Measurements from ENCODE around the gene KCNJ14.

Gene KCNJ14

DNA sequence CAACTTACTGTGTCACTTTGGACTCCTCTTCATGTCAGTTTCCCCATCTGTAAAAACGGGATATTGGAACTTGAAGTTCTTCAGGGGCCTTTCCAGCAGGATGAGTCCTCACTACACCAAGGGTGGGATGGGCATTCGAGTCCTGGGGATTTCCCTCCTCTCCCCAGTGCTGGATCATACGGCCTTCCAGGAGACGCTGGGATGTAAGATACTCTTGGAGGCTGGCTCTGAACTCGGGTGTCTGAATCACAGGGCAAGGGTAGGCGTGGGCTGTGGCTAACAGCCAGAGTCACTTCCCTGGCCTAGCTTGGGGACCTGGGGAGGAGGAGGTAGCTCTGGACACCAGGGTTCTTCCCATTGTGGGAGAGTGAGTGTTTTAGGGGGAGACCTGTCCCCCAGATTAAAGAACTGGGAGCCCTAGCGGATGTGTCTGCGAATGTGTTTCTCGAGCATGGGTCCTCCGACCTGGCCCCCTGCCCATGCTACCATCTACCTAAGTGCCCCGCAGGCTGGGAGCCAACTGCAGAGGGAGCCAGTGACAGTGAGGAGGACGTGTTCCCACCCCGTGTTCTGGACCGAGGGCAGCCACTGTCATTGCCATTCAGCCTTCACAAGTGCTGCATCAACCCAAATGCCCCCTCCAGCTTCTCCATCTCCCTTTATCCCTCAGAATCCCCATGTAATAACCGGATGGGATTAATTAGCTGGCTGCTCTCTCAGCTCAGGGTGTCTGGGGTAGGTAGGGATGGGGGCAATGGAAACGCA, 11.4 kb downstream of the KCNJ14 start:
- intact Hi-C loops (cut with DNase I), result no loop called here

DNA sequence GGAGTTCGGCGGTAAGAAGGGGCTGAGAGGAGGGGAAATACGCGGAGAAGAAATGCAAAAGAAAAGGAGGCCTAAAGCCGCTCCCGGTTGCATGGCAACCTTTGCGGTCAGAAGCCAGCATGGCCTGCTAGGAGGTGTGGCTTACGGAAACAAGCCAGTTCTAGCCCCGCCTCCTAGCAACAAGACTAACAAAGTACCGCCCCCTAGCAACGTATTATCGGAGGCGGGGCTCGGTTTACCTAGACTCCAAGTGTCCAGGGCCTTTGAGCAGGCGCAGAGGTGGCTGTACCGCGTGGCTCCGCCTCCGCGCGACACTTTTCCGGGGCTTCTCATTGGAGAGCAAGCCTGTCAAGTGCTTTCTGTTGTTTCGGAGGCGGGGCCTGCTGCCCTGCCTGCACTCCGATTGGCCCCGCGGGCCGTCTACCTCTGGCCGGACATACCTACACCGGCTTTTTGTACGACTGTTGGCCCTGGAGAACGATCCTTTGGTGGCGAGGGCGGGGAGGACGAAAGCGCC, 13.5 kb downstream of the KCNJ14 start:
- peak; percentile 99 to 100 (median 100) for DNase-seq
- intact Hi-C loops (cut with DNase I), result no loop called here

More for the DNA sequence above, 11.4 kb downstream of the KCNJ14 start:
- DNase-seq, result no peak

- intact Hi-C loops (cut with DNase I), result no loop called here
- DNase-seq, result peak; percentile 71 to 95 (median 91)
Observed at GRCh38 chr19:48469289-48469881, 14.0 kb downstream of the KCNJ14 start, which contains the start of gene CYTH2. CYTH2 (plus strand) TSS chr19:48469369; CDS start chr19:48469508, 139 bp downstream.

DNA sequence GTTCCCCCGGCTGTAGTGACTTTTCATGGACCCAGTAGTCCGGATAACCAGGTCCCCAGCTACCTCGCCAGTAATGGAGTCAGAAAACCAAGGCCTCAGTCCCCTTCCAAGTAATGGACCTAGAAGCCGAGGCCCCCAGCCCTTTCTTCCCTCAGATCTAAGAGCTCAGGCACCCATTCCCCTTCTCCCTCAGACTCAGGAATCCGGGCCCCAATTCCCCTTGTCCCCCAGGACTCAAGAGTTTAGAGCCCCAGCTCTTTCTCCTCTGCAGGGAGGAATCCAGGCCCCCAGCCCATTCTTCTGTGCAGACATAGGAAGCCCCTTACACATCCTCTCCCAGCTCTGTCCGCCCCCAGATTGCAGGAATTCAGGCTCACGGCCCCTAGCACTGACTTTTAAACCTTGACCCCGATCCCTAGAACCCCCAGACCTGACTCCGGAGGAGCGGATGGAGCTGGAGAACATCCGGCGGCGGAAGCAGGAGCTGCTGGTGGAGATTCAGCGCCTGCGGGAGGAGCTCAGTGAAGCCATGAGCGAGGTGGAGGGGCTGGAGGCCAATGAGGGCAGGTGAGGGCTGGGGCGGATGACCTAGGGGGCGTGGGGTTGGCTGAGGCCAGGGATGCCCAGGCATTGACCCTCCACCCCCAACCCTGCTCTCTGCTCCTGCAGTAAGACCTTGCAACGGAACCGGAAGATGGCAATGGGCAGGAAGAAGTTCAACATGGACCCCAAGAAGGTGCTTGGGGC, 14.7 kb downstream of the KCNJ14 start:
- intact Hi-C loops (cut with DNase I), result no loop called here

GRCh38 chr19:48470856-48471255, 15.5 kb downstream of the KCNJ14 start:
- intact Hi-C loops (cut with DNase I), result no loop called here

More for the DNA sequence above, 14.7 kb downstream of the KCNJ14 start:
- no peak for DNase-seq

DNA sequence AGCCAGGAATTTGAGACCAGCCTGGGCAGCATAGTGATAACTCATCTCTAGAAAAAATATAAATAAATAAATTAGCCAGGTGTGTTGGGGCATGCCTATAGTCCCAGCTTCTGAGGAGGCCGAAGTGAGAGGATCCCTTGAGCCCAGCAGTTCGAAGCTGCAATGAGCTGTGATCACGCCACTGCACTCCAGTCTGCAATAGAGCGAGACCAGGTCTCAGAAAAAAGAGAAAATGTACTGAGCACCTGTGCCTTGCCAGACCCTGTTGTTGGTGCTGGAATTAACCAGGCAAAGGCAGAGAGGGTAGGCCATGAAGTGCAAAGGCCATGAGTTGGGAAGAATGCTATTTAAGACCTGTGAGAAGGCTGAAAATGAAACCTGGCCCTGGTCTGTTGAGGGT, 16.5 kb downstream of the KCNJ14 start:
- no peak for DNase-seq
- intact Hi-C loops (cut with DNase I), result no loop called here

More at GRCh38 chr19:48470856-48471255, 15.5 kb downstream of the KCNJ14 start:
- DNase-seq, result no peak

DNA sequence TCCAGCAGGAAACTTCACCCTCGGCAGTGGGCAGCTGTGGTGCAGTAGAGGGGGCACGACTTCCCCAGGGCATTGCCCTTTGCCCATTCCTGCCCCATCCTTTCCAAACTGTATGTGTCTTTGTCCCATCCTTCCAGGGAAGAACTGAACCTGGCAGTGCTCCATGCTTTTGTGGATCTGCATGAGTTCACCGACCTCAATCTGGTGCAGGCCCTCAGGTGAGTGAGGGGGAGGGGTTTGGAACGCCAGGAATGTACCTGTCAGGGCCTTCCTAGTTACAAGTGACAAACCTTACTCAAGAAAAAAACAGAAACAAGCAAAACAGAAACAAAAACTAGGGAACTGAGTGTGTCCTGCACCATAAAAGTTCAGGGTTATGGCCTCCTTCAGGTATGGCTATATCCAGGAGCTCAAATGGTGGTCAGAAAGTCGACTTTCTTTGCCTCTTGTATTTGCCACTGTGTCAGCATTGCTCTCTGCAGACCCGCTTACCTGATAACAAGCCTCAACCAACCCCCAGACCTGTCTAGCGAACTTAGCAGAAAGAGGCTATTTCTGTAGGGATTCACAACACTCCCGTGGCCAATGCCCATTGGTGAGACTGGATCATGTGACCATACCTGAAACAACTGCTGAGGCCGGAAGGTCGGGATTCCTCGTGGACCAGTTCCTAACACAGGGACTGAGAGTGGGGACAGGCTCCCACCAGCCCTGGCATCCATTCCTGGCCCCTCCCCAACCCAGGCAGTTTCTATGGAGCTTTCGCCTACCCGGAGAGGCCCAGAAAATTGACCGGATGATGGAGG, 18.0 kb downstream of the KCNJ14 start:
- no peak for DNase-seq
- intact Hi-C loops (cut with DNase I), result no loop called here

DNA sequence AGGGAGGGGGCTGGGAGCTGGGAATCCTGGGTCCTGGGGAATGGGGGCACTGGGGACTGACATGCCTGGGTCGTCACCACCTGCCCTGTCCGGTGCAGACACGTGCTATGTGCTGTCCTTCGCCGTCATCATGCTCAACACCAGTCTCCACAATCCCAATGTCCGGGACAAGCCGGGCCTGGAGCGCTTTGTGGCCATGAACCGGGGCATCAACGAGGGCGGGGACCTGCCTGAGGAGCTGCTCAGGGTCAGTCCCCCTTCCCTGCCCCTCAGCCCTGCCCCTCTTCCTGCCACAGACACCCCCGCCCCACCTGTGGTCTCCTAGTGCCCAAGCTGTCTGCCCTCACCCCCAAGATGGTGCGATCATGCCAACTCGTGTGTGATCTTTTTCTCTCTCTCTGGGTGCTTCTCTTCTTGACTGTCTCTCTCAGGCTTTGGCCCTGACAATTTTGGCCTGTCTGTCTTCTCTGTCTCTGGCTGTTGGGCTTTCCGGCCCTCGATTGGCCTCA, 18.8 kb downstream of the KCNJ14 start:
- intact Hi-C loops (cut with DNase I), result no loop called here

GRCh38 chr19:48475369-48476068, 20.1 kb downstream of the KCNJ14 start:
- no peak for DNase-seq
- intact Hi-C loops (cut with DNase I), result no loop called here

More for the DNA sequence above, 18.8 kb downstream of the KCNJ14 start:
- no peak for DNase-seq

DNA sequence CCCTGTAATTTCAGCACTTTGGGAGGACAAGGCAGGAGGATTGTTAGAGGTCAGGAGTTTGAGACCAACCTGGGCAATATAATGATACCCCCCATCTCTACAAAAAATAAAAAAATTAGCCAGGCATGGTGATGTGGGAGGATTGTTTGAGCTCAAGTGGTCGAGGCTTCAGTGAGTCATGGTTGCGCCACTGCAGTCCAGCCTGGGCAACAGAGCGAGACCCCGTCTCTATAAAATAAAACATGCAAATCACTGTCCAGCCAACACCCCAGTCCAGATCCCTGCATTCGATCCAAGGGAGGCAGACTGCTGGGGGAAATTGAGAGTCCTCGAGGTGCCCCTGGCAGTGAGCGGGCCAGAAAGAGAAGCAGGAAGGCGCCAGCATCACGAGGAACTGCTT, 20.8 kb downstream of the KCNJ14 start:
- no peak for DNase-seq
- intact Hi-C loops (cut with DNase I), result no loop called here

GRCh38 chr19:48477067-48477685, 21.8 kb downstream of the KCNJ14 start:
- DNase-seq, result no peak

GRCh38 chr19:48477698-48478338, 22.4 kb downstream of the KCNJ14 start:
- intact Hi-C loops (cut with DNase I), result no loop called here
- no peak for DNase-seq

More at GRCh38 chr19:48477067-48477685, 21.8 kb downstream of the KCNJ14 start:
- intact Hi-C loops (cut with DNase I), result no loop called here

- intact Hi-C loops (cut with DNase I), result no loop called here
Observed at GRCh38 chr19:48478339-48479256, 23.2 kb downstream of the KCNJ14 start.

GRCh38 chr19:48479686-48480085, 24.3 kb downstream of the KCNJ14 start:
- no peak for DNase-seq
- intact Hi-C loops (cut with DNase I), result no loop called here

More at GRCh38 chr19:48478339-48479256, 23.2 kb downstream of the KCNJ14 start:
- DNase-seq, result no peak

GRCh38 chr19:48480183-48480557, 24.8 kb downstream of the KCNJ14 start:
- DNase-seq, result peak; percentile 60 to 92 (median 78)
- intact Hi-C loops (cut with DNase I), result no loop called here

Measured in head of caudate nucleus (tissue), 42 donors.